PC-9 (cell line): ENCODE data around the gene IL4R.

Source experiments
- CTCF ChIP-seq: fragments of 200-600 bp; sonication (generic); conservative IDR thresholded peaks from 2 replicates; pipeline ENCODE4 v1.6.1; 2017; ENCODE audit warnings: mixed run types, antibody characterized with exemption, mild to moderate bottlenecking, moderate library complexity
- EZH2 ChIP-seq: fragments of 200-600 bp; sonication (generic); IDR thresholded peaks from 2 replicates; pipeline ENCODE4 v1.8.0; 2017; ENCODE audit warnings: antibody characterized with exemption, low read depth

GRCh38 chr16:27334192-27334764 is 20.5 kb downstream of the IL4R start:
- no peak for TF ChIP-seq CTCF
- no peak for TF ChIP-seq EZH2
